Osteocyte (in vitro differentiated cells): Measurements from ENCODE around the gene ZNF552. TPM values are rescaled to one million over a fixed set of nuclear protein-coding genes. Genes with fewer than 3 reads are reported as not detected.
A peak's percentile ranks its signal among the peaks of the same experiment; 100 is the strongest.
"Not testable (repeated sequence)": the region's sequence is repeated elsewhere in the genome, so short reads cannot be mapped to it uniquely, and the experiment has no call there.

ENCODE experiments used
- DNase-seq: peaks from one replicate; pipeline ENCODE4 v3.0.0; 2021; ENCODE audit warnings: mixed read lengths; ENCODE audit not compliant: unreplicated experiment; ENCODE audit errors: extremely low spot score
- H3K27ac Mint-ChIP-seq: one replicate; pipeline ENCODE4 v1.8.0; 2021; ENCODE audit warnings: mild to moderate bottlenecking, mixed read lengths; ENCODE audit not compliant: unreplicated experiment
- H3K27me3 Mint-ChIP-seq: one replicate; pipeline ENCODE4 v1.8.0; 2021; ENCODE audit warnings: mixed read lengths; ENCODE audit not compliant: unreplicated experiment
- H3K36me3 Mint-ChIP-seq: one replicate; pipeline ENCODE4 v1.8.0; 2021; ENCODE audit warnings: mixed read lengths; ENCODE audit not compliant: unreplicated experiment
- H3K4me1 Mint-ChIP-seq: one replicate; pipeline ENCODE4 v1.8.0; 2021; ENCODE audit warnings: mixed read lengths; ENCODE audit not compliant: unreplicated experiment
- H3K4me3 Mint-ChIP-seq: one replicate; pipeline ENCODE4 v1.8.0; 2021; ENCODE audit warnings: mild to moderate bottlenecking, moderate library complexity, mixed read lengths; ENCODE audit not compliant: unreplicated experiment
- H3K9me3 Mint-ChIP-seq: one replicate; pipeline ENCODE4 v1.8.0; 2021; ENCODE audit warnings: mixed read lengths; ENCODE audit not compliant: unreplicated experiment
- CTCF ChIP-seq: fragments of 200-600 bp; sonication (generic); IDR thresholded peaks from 2 replicates; pipeline ENCODE4 v1.5.0; 2021; ENCODE audit warnings: antibody characterized with exemption, mild to moderate bottlenecking, moderate library complexity
- total RNA-seq: library from RNA; stranded (reverse); gene quantifications from 2 replicates; pipeline ENCODE4 v1.2.1, GENCODE V29; 2021

The ZNF552 gene
- total RNA-seq, 1 donor from 2014 or later = 9.0 TPM

GRCh38 chr19:57841122-57841763 is 26.5 kb upstream of the ZNF552 start:
- no peaks in the 10 kb centered on the region for H3K9me3 Mint-ChIP-seq
- no peaks in the 10 kb centered on the region for H3K4me1 Mint-ChIP-seq

GRCh38 chr19:57838622-57839191 is 24.0 kb upstream of the ZNF552 start:
- not testable (repeated sequence) for H3K4me3 Mint-ChIP-seq, H3K36me3 Mint-ChIP-seq, H3K9me3 Mint-ChIP-seq, H3K4me1 Mint-ChIP-seq, DNase-seq, H3K27ac Mint-ChIP-seq, H3K27me3 Mint-ChIP-seq

More at GRCh38 chr19:57841122-57841763, 26.5 kb upstream of the ZNF552 start:
- Mint-ChIP-seq H3K36me3 (peaks cover 8% of the 10 kb centered on the region), H3K4me3 (no peak overlapping the region), H3K27ac (no peak overlapping the region), H3K27me3 (no peaks in the 10 kb centered on the region)
- no peak for TF ChIP-seq CTCF
- DNase-seq = no peak

- H3K4me3 Mint-ChIP-seq, H3K27me3 Mint-ChIP-seq, DNase-seq, H3K27ac Mint-ChIP-seq, H3K36me3 Mint-ChIP-seq, H3K9me3 Mint-ChIP-seq, H3K4me1 Mint-ChIP-seq: not testable (repeated sequence)
Measured at GRCh38 chr19:57836991-57837390, 22.3 kb upstream of the ZNF552 start.

DNA sequence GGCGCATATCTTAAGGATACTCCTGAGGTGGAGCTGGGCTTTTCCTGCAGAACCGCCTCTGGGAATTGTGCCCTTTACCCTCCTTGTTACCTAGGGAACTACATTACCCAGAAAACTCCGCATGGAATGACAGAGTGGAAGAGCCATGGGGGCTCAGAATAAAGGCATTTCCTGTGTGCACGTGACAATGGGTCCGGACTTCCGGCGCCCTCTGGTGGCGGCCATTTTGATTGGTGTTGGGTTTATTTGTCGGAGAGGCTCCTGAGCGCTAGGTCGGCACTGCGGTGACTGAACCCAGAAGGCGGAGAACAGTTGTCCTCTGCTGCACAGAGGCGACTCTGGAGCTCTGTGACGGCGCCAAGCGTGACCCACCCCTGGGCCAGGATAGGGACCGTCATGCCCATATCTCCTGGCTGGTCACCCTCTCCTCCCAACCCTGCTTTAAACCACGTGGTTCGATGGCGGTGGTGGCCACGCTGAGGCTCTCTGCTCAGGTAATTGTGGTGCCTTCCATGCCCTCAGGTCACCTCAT is 15.4 kb upstream of the ZNF552 start, which contains the start of gene ZNF587B:
Gene ZNF587B (plus strand): TSS at position 229 of the 532 bp plus-strand sequence. CDS start 230 bp downstream, at position 459.
- peaks cover 3% of the 10 kb centered on the region for H3K9me3 Mint-ChIP-seq
- peaks cover 28% of the 10 kb centered on the region for H3K4me1 Mint-ChIP-seq

DNA sequence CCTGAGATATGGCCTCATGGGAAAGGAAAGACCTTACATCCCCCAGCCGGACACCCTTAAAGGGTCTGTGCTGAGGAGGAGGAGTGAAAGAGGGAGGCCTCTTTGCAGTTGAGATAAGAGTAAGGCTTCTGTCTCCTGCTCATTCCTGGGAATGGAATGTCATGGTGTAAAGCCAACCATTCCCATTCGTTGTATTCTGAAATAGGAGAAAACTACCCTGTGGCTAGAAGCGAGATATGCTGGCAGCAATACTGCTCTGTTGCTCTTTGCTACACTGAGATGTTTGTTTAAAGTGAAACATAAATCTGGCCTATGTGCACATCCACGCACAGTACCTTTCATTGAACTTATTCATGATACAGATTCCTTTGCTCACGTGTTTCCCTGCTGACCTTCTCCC is 14.6 kb upstream of the ZNF552 start:
- TF ChIP-seq CTCF = no peak
- no peaks in the 10 kb centered on the region for H3K27me3 Mint-ChIP-seq
- peak overlapping the region; percentile 93 for H3K27ac Mint-ChIP-seq
- H3K4me3 Mint-ChIP-seq = no peak overlapping the region
- DNase-seq = no peak
- peaks cover 24% of the 10 kb centered on the region for H3K36me3 Mint-ChIP-seq
- peaks cover 3% of the 10 kb centered on the region for H3K9me3 Mint-ChIP-seq
- H3K4me1 Mint-ChIP-seq = peaks cover 28% of the 10 kb centered on the region

More for the DNA sequence above, 15.4 kb upstream of the ZNF552 start, which contains the start of gene ZNF587B:
- peaks cover 20% of the 10 kb centered on the region for H3K36me3 Mint-ChIP-seq
- peak; percentile 53 for TF ChIP-seq CTCF
- H3K27me3 Mint-ChIP-seq = no peaks in the 10 kb centered on the region
- DNase-seq = peak; percentile 91
- H3K27ac Mint-ChIP-seq = peak within 1 kb of the TSS; percentile 93
- H3K4me3 Mint-ChIP-seq = peak within 1 kb of the TSS; percentile 85

GRCh38 chr19:57825511-57825910 is 10.8 kb upstream of the ZNF552 start:
- Mint-ChIP-seq H3K4me3 (no peak overlapping the region), H3K4me1 (peaks cover 20% of the 10 kb centered on the region), H3K27ac (no peak overlapping the region), H3K36me3 (peaks cover 35% of the 10 kb centered on the region), H3K27me3 (no peaks in the 10 kb centered on the region), H3K9me3 (peaks cover 3% of the 10 kb centered on the region)
- DNase-seq = no peak
- TF ChIP-seq CTCF = no peak

GRCh38 chr19:57823608-57824007 is 8.9 kb upstream of the ZNF552 start:
- DNase-seq, H3K27ac Mint-ChIP-seq, H3K9me3 Mint-ChIP-seq, H3K27me3 Mint-ChIP-seq, H3K4me3 Mint-ChIP-seq: not testable (repeated sequence)
- H3K36me3 Mint-ChIP-seq = peaks cover 26% of the 10 kb centered on the region
- H3K4me1 Mint-ChIP-seq = peaks cover 19% of the 10 kb centered on the region

DNA sequence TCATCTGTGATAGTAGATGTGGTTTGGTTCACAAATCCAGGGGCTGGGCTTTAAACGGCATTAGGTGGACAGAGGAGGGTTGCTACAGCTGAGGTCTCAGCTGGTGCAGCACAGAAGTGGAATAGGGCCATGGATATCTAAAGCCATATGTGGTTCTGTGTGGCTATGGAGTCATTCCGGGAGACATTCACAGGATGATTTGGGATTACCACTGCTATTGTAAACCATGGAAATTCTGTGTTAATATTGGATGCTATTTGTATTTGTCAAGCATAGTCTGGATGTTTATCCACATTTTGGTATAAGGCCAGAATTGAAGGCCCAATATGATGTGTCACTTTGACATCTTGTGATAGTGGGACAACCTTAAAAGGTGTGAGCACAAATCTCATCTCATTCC is 8.4 kb upstream of the ZNF552 start:
- peaks cover 26% of the 10 kb centered on the region for H3K36me3 Mint-ChIP-seq
- not testable (repeated sequence) for H3K4me3 Mint-ChIP-seq, H3K27ac Mint-ChIP-seq, H3K27me3 Mint-ChIP-seq, H3K9me3 Mint-ChIP-seq, DNase-seq
- peaks cover 19% of the 10 kb centered on the region for H3K4me1 Mint-ChIP-seq
